HG03139 (cell line): ENCODE measurements around the gene GPR107.

Experiments
- ATAC-seq: cut with Tn5 transposase; IDR thresholded peaks from one replicate; pipeline ENCODE4 v1.9.1; 2021; ENCODE audit not compliant: unreplicated experiment

Gene GPR107

GRCh38 chr9:130128733-130129431 is 75.2 kb downstream of the GPR107 start:
- peak; percentile 52 for ATAC-seq

DNA sequence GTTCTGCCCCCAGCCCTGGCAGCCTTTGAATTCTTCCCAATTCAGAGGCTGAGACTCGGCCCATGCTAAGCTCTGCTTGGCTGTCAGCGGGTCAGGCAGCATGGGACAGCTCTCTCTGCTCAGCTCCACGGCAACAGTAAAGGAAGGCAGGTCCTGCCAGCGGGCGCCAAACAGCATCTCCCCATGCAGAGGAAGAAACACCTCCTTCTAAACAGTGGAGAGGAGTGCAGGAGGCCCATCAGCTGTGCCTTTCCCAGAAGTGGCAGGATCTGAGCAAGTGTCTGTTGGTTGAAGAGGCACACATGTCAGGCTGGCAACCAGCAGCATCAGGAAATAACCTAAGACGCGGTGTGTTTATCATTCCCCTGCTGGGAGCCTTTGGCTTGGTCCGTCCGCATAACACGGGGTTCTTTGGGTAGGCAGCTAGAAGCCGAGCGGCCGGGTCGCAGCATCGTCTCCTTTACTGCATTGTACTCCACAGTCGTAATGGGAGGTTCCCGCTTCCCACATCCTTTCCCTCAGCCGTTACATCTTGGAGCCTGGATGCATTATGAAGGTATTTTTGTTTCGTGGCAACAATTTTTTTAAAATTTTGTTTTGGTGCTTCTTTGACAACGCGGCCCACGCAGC is 75.8 kb downstream of the GPR107 start:
- ATAC-seq, result no peak

GRCh38 chr9:130132746-130133145 is 79.0 kb downstream of the GPR107 start:
- ATAC-seq, result no peak

DNA sequence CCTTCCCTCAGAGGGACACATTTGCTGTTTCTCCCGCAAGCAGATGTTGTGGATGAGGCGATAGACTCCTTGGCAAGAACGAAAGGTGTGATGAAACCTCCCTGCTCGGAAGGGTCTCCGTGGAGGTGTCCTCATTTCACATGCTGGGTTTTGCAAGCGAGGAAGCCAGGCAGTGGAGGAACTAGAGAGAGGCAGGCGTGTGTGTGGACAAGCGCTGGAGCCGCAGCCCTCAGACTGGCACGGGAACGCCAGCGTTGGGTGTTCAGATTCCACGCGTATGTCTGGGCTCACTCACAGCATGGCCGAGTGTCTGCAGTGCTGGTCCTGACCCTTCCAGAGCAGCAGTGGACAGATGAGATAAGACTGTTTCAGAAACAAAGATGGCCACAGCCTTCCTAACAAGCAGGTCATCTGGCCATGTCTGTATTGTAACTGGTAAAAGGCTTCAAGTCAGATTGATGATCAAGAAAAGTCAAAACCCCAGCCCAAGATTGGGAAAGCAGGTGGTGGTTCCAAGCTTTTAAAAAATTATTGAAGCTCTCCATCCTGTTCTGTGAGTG is 83.5 kb downstream of the GPR107 start:
- no peak for ATAC-seq

- ATAC-seq, result no peak
These were observed 84.0 kb downstream of the GPR107 start for GRCh38 chr9:130137641-130138081.

DNA sequence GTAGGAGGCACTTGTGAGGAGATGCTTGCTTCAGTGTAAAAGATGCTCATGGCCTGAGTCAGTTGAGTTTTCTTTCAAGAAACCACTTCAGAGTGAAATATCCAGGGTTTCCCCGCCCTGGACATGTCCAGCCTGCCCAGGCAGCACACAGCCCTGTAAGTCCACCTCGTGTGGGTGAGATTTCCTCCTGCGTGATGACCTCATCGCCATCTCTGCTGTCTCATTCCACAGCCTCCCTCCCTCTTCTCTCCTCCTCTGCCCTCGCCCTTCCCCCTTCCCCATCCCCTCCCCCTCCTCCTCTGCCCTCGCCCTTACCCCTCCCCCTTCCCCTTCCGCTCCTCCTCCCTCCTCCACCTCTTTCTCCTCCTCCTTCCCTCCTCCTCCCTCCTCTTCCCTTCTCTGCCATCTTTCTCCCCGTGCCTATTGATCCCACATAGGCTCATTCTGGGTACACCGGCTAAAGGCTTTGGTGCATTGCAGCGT is 84.5 kb downstream of the GPR107 start:
- no peak for ATAC-seq

GRCh38 chr9:130138791-130139190 is 85.1 kb downstream of the GPR107 start:
- no peak for ATAC-seq

DNA sequence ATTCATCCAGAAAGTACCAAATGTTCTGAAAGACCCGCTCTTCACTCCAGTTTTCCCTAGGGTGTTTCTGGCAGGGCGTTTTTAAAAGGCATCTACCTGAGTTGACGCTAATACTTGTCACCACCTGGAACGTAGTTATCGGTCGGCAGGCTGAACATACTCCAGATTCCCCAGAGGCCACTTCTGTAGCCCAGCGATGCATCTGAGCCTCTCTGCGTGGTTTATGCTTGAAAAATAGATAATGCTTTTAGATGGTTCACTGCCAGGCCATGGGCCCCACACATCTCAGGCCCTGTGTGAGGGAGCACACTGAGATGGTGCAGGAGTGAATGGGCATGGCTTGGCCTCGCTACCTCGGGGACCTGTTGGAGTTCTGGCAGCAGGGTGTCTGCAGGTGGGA is 85.5 kb downstream of the GPR107 start:
- ATAC-seq, result no peak

GRCh38 chr9:130140706-130141105 is 87.0 kb downstream of the GPR107 start:
- ATAC-seq, result no peak

GRCh38 chr9:130142056-130142455 is 88.3 kb downstream of the GPR107 start:
- no peak for ATAC-seq

DNA sequence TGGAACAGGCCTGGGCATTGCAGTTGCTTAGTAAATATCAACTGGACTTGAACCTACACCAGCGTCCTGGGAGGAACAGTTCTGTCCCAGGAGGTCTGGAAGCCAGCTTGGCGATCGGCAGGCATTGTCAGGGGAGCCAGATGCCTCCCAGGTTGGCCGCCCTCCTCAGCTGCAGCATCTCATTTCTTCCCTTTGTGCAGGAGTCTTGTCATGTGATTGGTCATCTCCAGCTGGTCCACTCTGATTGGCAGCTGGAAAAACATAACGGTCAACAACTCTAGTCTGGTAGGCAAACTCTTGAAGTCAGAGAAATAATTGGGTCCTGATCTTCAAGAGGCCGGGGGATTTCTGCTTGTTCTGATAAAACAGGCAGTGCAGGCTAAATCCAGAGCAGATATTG is 88.9 kb downstream of the GPR107 start:
- ATAC-seq, result no peak

DNA sequence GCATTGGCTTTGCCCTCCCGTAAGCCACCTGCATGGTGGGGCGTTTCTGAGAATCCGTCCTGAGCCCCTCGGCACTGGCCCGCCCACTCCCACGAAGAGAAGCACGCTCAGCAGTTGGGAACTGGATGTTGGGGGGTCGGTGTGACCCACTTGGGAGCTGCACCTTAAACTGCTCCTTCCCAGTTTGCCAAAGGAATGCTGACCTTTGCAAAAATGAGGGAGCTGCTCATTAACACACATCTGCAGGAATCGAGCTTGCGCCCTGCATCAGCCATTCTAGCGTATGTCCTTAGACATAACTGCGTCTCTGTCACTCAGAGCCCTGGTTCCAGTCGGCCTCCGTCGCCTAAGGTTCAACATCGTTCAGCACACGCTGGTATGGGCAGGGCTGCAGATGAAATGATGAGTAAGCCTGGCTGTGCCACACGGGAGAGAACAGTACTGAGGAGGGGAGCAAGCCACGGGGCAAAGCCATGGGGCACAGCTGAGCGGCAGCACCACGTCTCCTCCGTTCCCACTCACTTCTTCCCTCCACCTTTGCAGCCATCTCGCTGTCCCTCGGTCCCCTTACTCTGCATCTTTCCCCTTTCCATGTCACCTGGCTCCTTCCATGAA is 89.7 kb downstream of the GPR107 start:
- no peak for ATAC-seq

DNA sequence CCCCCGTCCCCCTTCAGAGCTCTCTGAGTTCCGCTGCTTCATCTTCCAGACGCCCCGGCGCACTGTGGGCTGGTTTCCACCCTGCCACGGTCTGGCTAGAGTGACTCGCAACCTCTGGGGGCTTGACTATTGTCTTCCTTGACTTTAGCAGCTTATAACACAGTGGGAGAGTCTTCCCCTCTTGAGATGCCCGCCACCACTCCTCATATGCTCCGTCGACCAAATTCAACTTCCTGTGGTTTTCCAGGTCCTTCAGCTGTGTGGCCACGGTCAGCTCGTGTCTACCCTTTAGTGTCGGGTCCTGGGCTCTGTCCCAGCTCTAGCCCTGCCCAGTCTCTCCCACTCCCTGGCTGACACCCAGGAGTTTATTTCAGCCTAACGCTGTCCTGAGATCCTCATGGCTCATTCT is 90.3 kb downstream of the GPR107 start:
- ATAC-seq, result no peak

DNA sequence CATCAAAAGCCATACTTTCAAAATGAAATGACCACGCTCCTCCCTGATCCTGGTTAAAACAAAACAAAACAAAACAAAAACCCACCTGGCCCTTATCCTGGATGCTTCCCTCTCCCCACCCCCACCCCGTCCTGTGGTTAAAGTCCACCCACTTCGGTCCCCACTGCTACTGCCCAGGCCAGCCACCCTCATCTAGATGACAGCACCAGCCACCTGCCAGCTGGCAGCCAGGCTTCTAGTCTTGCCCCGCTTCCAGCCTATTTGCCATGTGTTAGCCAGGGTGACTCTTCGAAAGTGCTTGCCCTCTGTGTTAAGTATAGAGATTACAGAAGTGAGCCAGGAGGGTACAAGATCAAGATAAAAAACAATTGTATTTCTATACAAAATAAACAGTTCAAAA is 91.0 kb downstream of the GPR107 start:
- ATAC-seq, result no peak

DNA sequence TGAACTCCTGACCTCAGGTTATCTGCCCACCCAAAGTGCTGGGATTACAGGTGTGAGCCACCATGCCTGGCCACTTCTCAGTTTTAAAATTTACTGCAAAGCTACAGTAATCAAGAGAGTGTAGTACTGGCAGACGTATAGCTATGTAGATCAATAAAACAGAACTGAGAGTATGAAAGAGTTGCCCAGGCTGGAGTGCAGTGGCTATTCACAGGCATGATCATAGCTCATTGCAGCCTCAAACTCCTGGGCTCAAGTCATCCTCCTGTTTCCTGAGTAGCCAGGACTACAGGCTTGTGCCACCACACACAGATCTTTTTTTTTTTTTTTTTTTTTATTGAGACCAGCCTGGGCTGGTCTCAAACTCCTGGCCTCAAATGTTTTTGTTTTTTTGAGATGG is 92.0 kb downstream of the GPR107 start:
- no peak for ATAC-seq

DNA sequence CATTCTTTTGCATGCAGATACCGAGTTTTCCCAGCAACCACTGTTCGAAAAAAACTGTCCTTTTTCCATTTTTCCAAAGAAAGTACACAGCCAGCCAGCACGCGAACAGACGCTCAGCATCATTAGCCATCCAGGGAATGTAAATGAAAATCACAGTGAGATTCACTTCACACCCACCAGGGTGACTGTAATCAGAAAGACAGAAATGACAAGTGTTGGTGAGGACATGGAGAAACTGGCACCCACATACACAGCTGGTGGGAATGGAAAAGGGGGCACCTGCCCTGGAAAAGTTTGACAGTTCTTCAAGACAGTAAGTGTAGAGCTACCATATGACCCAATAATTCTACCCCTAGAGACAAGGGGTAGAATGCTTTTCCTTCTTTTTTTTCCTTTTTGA is 93.5 kb downstream of the GPR107 start:
- ATAC-seq, result no peak

DNA sequence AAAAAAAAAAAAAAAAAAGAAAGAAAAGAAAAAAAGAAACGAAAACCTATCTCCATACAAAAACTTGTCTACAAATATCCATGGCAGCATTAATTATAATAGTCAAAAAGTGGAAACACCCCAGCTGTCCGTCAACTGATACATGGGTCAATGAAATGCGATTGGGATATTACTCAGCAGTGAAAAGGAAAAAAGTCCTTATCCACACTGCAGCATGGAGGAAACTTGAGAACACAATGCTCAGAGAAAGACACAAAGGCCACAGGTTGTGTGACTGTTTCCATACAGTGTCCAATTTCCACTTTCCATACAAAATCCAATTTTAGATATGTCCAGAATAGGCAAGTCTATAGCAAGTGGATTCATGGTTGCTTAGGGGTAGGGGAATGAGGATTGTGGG is 94.2 kb downstream of the GPR107 start:
- ATAC-seq, result no peak

- no peak for ATAC-seq
These were observed 95.3 kb downstream of the GPR107 start for GRCh38 chr9:130149031-130149430.

- no peak for ATAC-seq
These were observed 96.1 kb downstream of the GPR107 start for GRCh38 chr9:130149654-130150286.

- no peak for ATAC-seq
These were observed 97.2 kb downstream of the GPR107 start for GRCh38 chr9:130150779-130151382.

DNA sequence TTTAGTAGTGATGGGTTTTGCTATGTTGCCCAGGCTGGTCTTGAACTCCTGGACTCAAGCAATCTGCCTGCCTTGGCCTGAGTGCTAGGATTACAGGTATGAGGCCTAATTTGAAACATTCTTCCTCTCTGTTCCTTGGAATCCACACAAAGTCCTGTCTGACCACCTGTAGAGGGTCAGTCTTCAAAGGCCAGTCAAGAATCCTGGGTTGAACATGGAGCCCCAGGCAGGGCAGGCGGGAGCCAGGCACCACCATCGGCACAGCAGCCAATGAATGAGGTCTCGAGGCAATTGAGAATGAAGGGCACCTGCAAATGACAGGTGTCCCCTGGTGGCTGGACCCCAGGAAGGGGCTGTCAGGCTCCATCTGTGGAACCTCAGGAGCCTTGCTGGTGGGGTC is 101.1 kb downstream of the GPR107 start:
- ATAC-seq, result no peak
